A673 (cell line): ENCODE results near the gene DLX2.

Experiments used
- EZH2 ChIP-seq: fragments of 200-600 bp; sonication (generic); IDR thresholded peaks from 2 replicates; pipeline ENCODE4 v1.6.1; 2017; ENCODE audit warnings: borderline replicate concordance, low read depth, mild to moderate bottlenecking, mixed read lengths, antibody characterized with exemption, low read length; ENCODE audit not compliant: poor library complexity, severe bottlenecking
- TF ChIP-seq, protein P1 (sequence below): fragments of 300-800, 200-600 bp; sonication (generic); conservative IDR thresholded peaks from 2 replicates; pipeline ENCODE4 v1.5.1; 2017; ENCODE audit warnings: low read depth, mild to moderate bottlenecking, antibody characterized with exemption, low read length, moderate library complexity, mixed read lengths

DNA sequence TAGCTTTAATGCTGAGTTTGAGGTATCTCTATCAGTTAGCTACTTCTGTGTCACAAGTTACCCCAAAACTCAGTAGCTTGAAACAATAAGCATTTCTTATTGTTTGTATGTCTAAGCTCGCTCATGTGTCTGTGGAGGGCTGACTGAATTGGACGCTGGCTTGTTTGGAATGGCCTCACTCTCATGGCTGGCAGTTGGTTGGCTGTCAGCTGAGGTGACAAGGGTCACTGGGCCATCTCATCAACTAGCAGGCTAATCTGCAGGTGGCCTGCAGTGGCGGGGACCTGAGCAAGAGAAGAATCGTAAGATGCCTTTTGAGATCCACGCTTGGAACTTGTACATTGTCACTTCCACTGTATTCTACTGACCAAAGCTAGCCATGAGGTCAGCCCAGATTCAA is 13.4 kb upstream of the DLX2 start:
- TF ChIP-seq, protein P1, sequence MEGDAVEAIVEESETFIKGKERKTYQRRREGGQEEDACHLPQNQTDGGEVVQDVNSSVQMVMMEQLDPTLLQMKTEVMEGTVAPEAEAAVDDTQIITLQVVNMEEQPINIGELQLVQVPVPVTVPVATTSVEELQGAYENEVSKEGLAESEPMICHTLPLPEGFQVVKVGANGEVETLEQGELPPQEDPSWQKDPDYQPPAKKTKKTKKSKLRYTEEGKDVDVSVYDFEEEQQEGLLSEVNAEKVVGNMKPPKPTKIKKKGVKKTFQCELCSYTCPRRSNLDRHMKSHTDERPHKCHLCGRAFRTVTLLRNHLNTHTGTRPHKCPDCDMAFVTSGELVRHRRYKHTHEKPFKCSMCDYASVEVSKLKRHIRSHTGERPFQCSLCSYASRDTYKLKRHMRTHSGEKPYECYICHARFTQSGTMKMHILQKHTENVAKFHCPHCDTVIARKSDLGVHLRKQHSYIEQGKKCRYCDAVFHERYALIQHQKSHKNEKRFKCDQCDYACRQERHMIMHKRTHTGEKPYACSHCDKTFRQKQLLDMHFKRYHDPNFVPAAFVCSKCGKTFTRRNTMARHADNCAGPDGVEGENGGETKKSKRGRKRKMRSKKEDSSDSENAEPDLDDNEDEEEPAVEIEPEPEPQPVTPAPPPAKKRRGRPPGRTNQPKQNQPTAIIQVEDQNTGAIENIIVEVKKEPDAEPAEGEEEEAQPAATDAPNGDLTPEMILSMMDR = no peak
- TF ChIP-seq EZH2 = no peak
